ENCODE results near the gene TBKBP1. TPM values are rescaled to one million over a fixed set of nuclear protein-coding genes. Genes with fewer than 3 reads are reported as not detected.

TBKBP1 gene
- total RNA-seq, 1 donor from 2014 or later, result 18.3 TPM

- Mint-ChIP-seq H3K4me3 (no peak overlapping the region), H3K9me3 (no peaks in the 10 kb centered on the region), H3K36me3 (ENCODE audit: low read depth) (peaks cover 17% of the 10 kb centered on the region), H3K27me3 (ENCODE audit: low read depth) (no peaks in the 10 kb centered on the region), H3K4me1 (no peaks in the 10 kb centered on the region), H3K27ac (ENCODE audit: unreplicated experiment) (no peak overlapping the region)
- no peak for DNase-seq (ENCODE audit: low read depth, low spot score)
- TF ChIP-seq CTCF (conservative IDR thresholded peaks at IDR 0.05), result no peak
These were observed 23.9 kb upstream of the TBKBP1 start for GRCh38 chr17:47670064-47670463.

- no peak overlapping the region for H3K4me3 Mint-ChIP-seq
These were observed 19.5 kb upstream of the TBKBP1 start for GRCh38 chr17:47674499-47674898.

GRCh38 chr17:47675380-47676198 lies 18.4 kb upstream of the TBKBP1 start:
- Mint-ChIP-seq H3K4me3 (no peak overlapping the region), H3K27me3 (ENCODE audit: low read depth) (no peaks in the 10 kb centered on the region), H3K27ac (ENCODE audit: unreplicated experiment) (no peak overlapping the region), H3K9me3 (no peaks in the 10 kb centered on the region), H3K4me1 (no peaks in the 10 kb centered on the region), H3K36me3 (ENCODE audit: low read depth) (peaks cover 28% of the 10 kb centered on the region)
- TF ChIP-seq CTCF (conservative IDR thresholded peaks at IDR 0.05), result no peak
- no peak for DNase-seq (ENCODE audit: low read depth, low spot score)

More at GRCh38 chr17:47674499-47674898, 19.5 kb upstream of the TBKBP1 start:
- Mint-ChIP-seq H3K36me3 (ENCODE audit: low read depth) (peaks cover 27% of the 10 kb centered on the region), H3K4me1 (no peaks in the 10 kb centered on the region), H3K27me3 (ENCODE audit: low read depth) (no peaks in the 10 kb centered on the region), H3K9me3 (no peaks in the 10 kb centered on the region), H3K27ac (ENCODE audit: unreplicated experiment) (no peak overlapping the region)
- TF ChIP-seq CTCF (conservative IDR thresholded peaks at IDR 0.05), result no peak
- no peak for DNase-seq (ENCODE audit: low read depth, low spot score)

GRCh38 chr17:47676199-47676472 lies 17.8 kb upstream of the TBKBP1 start:
- peaks cover 32% of the 10 kb centered on the region for H3K36me3 Mint-ChIP-seq (ENCODE audit: low read depth)
- no peak for DNase-seq (ENCODE audit: low read depth, low spot score)
- no peaks in the 10 kb centered on the region for H3K27me3 Mint-ChIP-seq (ENCODE audit: low read depth)
- no peak overlapping the region for H3K27ac Mint-ChIP-seq (ENCODE audit: unreplicated experiment)
- TF ChIP-seq CTCF (conservative IDR thresholded peaks at IDR 0.05), result no peak
- H3K4me1 Mint-ChIP-seq, result no peaks in the 10 kb centered on the region
- H3K4me3 Mint-ChIP-seq, result no peak overlapping the region
- no peaks in the 10 kb centered on the region for H3K9me3 Mint-ChIP-seq

GRCh38 chr17:47676510-47677165 lies 17.3 kb upstream of the TBKBP1 start:
- H3K4me3 Mint-ChIP-seq, result no peak overlapping the region
- H3K36me3 Mint-ChIP-seq (ENCODE audit: low read depth), result peaks cover 32% of the 10 kb centered on the region
- H3K9me3 Mint-ChIP-seq, result no peaks in the 10 kb centered on the region
- no peak for TF ChIP-seq CTCF (conservative IDR thresholded peaks at IDR 0.05)
- no peak overlapping the region for H3K27ac Mint-ChIP-seq (ENCODE audit: unreplicated experiment)
- H3K27me3 Mint-ChIP-seq (ENCODE audit: low read depth), result no peaks in the 10 kb centered on the region
- DNase-seq (ENCODE audit: low read depth, low spot score), result no peak
- H3K4me1 Mint-ChIP-seq, result no peaks in the 10 kb centered on the region

Measured in neural crest cell (in vitro differentiated cells).